Stimulated activated CD8-positive, alpha-beta memory T cell treated with anti-CD3 and anti-CD28 coated beads, Interleukin-12 subunit alpha, Interleukin-12 subunit beta, amount 100 ng/mL, for 24 hours (primary cell): ENCODE data around the gene SYNE1.

Experiments used
- DNase-seq: peaks from one replicate; pipeline ENCODE4 v3.0.0-alpha.2; 2020; ENCODE audit errors: extremely low read depth

Gene SYNE1

GRCh38 chr6:152184917-152185574, 452.1 kb downstream of the SYNE1 start:
- no peak for DNase-seq

GRCh38 chr6:152184573-152184916, 452.6 kb downstream of the SYNE1 start:
- no peak for DNase-seq

GRCh38 chr6:152180601-152181000, 456.6 kb downstream of the SYNE1 start:
- DNase-seq = no peak

DNA sequence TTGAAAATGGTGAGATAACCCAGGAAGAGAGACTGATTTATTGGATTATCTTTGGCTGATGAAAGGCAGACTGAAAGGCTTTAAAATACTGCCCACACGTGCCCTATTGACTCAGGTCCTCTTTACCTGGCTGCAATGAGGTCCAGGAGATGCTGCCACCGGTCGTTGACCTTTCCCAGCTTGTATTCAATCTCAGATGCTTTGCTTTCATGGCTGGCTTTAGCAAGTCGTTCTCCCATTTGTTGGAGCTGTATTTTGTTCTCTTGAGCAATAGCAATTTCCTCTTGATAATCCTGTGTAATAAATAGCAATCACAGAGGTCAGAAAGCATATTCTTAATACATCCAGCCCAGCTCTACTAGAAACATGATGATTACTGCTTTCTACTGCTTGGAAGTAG, 460.9 kb downstream of the SYNE1 start:
- no peak for DNase-seq

GRCh38 chr6:152173957-152174356, 463.2 kb downstream of the SYNE1 start:
- DNase-seq = no peak

GRCh38 chr6:152173321-152173720, 463.8 kb downstream of the SYNE1 start:
- no peak for DNase-seq

DNA sequence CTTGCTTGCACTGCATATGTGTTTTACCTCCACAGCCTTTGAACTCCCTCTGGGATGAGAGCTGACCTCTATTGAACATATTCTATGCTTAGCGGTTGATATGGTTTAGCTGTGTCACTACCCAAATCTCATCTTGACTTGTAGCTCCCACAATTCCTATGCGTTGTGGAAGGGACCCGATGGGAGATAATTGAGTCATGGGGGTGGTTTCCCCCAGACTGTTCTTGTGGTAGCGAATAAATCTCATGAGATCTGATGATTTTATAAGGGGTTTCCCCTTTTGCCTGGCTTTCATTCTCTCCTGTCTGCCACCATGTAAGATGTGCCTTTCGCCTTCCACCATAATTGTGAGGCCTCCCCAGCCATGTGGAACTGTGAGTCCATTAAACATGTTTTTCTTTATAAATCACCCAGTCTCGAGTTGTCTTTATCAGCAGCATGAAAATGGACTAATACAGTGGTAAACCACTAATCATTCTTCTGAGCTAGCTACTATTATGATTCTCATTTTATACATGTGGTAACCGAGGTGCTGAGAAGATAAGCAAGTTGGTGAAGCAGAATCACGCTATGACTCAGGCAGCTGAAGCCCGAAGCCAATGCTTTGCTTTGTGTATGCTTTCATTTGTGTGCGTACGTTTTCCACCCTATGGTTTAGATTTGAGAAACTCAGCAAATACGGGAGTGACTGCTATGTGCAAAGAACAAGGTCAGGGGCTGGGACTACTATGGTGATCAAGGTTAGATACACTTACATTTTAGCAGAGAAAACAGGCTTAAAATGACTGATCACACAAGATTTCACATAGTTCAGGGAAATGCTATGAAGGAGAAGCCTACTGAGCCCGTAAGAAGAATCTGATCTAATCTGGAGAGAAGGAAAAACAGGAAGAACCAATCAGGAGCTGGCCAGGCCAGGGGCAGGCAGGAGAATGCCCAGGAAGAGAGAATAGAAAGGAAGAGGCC, 466.2 kb downstream of the SYNE1 start:
- peak; percentile 34 for DNase-seq

GRCh38 chr6:152170313-152170701, 466.9 kb downstream of the SYNE1 start:
- DNase-seq = no peak

DNA sequence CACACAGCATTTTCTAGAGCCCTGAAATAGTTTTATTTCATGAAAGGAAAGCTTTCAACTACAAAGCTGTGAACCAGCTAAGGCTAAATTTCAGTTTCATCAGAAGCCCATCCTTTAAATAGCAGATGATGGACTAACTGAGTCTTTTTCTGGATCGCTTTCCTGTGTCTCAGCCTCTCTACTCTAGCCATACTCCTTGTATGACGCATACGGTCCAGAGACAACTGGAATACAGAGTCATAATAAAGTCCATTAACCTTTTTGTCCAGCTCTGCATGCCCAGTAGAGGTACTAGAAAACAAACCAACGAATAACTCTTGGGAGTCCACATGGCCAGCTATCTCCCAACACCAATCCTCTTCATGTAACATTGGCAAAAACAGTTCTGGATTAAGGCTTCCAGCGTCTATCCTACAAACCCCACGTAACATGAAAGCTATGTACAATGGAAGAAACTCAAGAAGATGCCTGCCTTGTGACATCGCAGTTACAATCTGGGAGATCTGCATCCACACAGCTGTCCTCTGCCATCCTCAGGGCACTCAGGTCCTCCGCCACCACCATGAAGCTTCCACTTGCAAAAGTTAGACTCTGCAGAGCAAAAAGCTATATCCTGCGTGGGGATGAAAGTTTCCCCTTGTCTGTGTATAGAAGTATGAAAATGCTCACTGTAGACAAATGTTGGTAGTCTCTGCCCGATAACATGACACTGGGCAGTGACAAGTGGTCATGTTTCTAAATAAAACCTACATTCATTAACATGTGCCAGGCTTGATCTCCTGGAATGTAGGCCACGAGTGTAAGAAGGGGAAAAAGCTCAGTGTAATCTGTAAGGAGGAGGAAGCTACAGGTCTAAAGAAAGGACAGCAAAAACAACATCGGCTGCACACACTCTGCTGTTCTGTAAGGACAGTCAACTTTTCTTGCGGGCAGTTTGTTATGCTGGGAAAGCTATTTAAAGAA, 469.2 kb downstream of the SYNE1 start:
- no peak for DNase-seq

- DNase-seq = no peak
Observed at GRCh38 chr6:152166897-152167296, 470.3 kb downstream of the SYNE1 start.

DNA sequence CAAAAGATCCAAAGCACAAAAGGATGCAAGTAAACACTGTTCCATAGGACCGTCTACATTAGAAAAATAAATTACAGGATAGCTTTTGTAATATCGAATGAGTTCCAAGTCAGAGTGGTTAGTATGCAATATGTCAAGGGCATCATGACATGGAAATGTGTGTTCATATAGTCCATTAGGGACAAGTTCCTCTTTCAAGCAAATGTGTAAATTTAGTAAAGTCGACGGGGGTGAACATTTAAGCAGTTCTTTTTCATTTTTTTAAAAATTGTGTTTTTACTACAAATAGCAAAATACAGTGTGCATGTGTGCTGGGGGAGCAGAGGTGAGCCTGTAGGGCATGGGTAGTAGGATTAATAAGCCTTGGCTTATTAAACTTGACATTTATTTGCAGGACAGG, 470.7 kb downstream of the SYNE1 start:
- no peak for DNase-seq

GRCh38 chr6:152164957-152165356, 472.2 kb downstream of the SYNE1 start:
- no peak for DNase-seq

DNA sequence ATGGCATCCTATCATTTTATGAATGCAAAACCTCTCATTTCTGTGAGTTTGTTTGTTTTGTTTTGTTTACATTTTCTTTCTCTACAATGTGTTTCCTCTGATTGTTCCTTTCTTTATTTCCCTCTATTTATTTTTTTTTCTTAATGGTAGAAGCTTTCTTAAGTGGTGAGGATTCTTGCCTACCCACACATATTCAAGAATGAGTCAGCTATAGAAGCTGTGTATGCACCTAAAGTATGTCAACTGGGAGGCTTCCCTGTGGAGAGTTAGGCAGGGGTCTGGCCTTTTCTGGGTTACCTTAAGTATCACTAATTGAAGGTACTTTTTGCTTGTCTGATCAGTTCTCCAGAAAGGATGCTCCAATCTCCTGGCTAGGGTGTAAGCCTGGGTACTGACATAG, 475.7 kb downstream of the SYNE1 start:
- DNase-seq = no peak

DNA sequence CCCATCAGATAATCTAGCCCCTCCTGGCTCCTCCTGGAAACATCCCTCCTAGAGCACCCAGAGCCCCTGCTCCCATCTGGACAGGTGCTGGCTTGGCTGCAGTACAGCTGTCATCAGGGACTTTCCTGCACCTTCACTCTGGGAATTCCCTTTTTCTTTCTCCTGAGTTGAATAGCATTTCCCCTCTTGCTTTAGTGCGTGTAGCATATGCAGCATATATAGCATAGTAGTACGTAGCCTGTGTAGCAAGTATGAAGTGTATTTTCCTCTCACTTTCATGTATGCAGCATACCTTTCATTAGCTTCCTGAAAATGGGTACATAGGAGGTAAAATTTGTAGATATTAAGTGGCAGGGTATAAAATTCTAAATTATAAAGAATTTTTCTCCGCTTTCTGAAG, 476.8 kb downstream of the SYNE1 start:
- no peak for DNase-seq

DNA sequence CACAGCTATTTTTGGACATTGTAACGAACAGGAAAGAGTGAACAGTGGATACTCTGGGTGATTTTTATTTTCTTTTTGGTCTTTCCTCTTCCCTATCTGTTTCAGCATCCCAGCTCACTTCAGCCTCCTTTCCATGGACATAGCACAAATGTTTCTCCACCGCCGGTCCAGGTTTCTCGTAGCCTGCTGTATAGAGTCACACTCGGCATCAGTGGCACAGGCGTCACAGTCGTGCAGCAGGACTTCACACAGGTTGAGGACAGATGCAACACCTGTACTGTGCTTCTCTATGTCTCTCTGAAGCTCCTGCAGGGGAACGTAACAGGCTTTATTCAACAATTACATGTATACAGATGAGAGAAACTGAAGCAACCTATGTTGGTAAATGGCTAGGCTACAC, 481.4 kb downstream of the SYNE1 start:
- no peak for DNase-seq

GRCh38 chr6:152154559-152155356, 482.4 kb downstream of the SYNE1 start:
- no peak for DNase-seq

DNA sequence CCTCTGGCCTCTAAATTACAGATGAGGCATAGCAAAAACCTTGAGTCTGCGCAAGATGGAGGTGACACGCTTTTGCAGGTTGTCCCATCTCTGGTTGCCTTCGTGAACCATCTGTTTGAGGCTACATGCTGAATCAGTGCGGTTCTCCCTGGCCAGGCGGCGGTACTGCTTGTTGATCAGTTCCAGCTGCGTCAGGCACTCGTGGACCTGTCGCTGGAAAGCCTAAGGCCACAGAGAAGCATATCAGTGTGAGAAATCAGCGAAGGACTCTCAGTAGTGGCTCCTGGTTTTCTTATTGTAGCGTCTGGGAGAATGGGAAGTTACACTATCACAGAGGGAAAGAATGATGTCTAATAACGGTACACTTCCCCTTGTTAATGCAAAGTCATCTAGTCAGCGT, 485.2 kb downstream of the SYNE1 start:
- no peak for DNase-seq

GRCh38 chr6:152150196-152150595, 487.0 kb downstream of the SYNE1 start:
- DNase-seq = no peak

DNA sequence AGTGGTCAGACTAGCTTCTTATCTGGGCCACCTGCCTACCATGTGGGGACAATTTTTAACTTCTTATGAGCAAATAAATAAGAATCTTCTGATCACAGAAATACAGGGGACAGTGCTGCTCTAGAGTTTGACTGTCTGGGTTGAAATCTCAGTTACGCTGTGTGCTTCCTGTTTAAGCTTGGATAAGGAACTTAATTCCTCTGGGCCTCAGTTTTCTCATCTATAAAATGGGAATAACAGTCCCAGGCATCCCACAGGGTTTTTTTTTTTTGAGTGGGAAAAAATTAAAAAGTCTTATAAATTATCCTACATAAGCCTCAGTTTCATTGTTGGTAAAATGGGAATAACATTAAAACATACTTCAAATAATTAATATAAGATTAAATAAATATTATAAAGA, 488.8 kb downstream of the SYNE1 start:
- DNase-seq = no peak

DNA sequence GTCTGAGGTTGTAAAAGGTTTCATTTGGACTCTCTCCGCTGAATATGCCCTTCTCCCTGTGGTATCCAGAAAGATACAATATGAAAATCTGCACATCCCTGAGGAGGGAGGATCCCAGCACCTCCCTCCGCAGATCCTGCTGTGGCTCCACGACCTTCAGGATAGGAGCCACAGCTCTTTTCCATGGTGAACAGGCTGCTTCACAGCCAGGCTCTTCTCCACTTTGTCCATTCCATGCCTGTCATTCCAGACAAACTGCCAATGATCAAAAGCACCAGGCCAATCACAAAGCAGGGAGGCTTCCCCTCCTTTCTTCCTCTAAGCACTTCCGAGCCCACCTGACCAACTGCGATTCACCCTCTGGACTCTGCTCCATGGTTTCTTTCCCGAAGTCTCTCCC, 489.9 kb downstream of the SYNE1 start:
- no peak for DNase-seq

- DNase-seq = no peak
Observed at GRCh38 chr6:152146385-152146784, 490.8 kb downstream of the SYNE1 start.
